GM12891 (cell line): ENCODE measurements around the gene KIAA0586.
"Not testable (repeated sequence)": the region's sequence is repeated elsewhere in the genome, so short reads cannot be mapped to it uniquely, and the experiment has no call there.

Experiments used
- DNase-seq: peaks from one replicate; pipeline ENCODE4 v3.0.0; 2011; ENCODE audit warnings: low spot score; ENCODE audit not compliant: insufficient read length
- FAIRE-seq: peaks from 2 replicates; lab custom pipeline; 2011; peaks lifted over from hg19 to GRCh38; lab: Jason Lieb, UNC
- PAX5 ChIP-seq: IDR thresholded peaks from 2 replicates; pipeline ENCODE4 v1.6.1; 2011; ENCODE audit warnings: low read length, moderate library complexity, mild to moderate bottlenecking; ENCODE audit not compliant: insufficient read depth, severe bottlenecking
- POLR2A ChIP-seq: IDR thresholded peaks from 2 replicates; pipeline ENCODE4 v1.6.1; 2011; ENCODE audit warnings: low read depth, low read length, control low read depth
- POLR2AphosphoS5 ChIP-seq: IDR thresholded peaks from 2 replicates; pipeline ENCODE4 v1.6.1; 2011; ENCODE audit warnings: low read depth, low read length, control low read depth
- POU2F2 ChIP-seq: IDR thresholded peaks from 2 replicates; pipeline ENCODE4 v1.6.1; 2011; ENCODE audit warnings: low read depth, mild to moderate bottlenecking, control low read depth, low read length, moderate library complexity
- SPI1 ChIP-seq: IDR thresholded peaks from 2 replicates; pipeline ENCODE4 v1.6.1; 2011; ENCODE audit warnings: low read depth, low read length, control low read depth
- TAF1 ChIP-seq: IDR thresholded peaks from 2 replicates; pipeline ENCODE4 v1.6.1; 2011; ENCODE audit warnings: low read depth, low read length, control low read depth

Gene KIAA0586

DNA sequence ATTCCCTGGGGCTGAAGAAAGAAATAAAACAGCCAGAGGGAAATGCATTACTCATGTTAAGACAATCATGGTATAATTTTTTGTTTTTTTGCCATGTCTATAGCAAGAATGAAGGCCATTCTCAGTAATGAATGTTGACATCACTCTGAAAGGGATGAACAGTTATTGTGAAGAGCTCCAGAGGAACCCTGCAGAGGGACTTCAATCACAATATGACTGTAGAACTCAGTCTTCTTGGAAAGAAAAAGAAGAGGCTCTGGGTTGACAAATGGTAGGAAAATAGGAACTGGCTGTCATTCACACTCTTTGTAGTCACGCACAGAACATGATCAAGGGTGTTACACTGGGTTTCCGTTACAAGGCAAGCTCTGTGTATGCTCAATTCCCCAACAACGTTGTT, 136.5 kb downstream of the KIAA0586 start:
- FAIRE-seq (no peak), DNase-seq (no peak)

DNA sequence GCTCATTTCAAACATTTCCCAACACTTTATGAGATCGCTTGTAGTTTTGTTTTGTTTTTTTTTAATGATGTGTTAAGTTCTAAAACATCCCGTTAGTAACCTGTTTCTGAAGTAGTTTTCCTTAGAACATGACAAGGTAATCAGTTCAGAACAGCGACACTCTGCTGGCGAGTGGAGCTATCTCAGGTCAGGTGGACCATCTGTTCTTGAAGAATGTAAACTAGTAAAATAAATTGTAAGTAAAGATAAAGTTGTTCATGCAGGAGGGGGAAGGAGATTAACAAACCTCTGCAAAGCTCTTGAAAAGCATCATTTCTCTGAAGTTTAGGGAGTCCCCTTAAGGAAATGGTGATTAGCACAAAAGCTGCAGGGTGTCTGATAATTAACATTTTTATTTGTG, 138.3 kb downstream of the KIAA0586 start:
- no peak for TF ChIP-seq PAX5
- FAIRE-seq: no peak
- no peak for DNase-seq

More for the DNA sequence above, 136.5 kb downstream of the KIAA0586 start:
- no peak for TF ChIP-seq TAF1
- TF ChIP-seq SPI1: no peak
- no peak for TF ChIP-seq POU2F2
- TF ChIP-seq POLR2AphosphoS5: no peak
- no peak for TF ChIP-seq PAX5
- no peak for TF ChIP-seq POLR2A

DNA sequence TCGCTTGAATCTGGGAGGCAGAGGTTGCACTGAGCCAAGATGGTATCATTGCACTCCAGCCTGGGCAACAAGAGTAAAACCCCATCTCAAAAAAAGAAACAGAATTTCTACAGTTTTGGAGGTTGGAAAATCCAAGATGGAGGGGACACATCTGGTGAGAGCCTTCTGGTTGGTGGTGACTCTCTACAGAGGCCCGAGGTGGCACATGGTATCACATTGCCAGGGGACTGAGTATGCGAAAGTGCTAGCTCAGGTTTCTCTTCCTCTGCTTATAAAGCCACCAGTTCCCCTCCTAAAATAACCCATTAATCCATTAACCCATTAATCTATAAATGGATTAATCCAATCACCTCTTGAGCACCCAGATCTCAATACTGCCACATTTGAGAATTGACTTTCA, 139.5 kb downstream of the KIAA0586 start:
- DNase-seq: no peak
- TF ChIP-seq POU2F2: no peak
- TF ChIP-seq POLR2AphosphoS5: no peak
- TF ChIP-seq POLR2A: no peak
- no peak for TF ChIP-seq PAX5
- TF ChIP-seq SPI1: no peak
- TF ChIP-seq TAF1: no peak
- no peak for FAIRE-seq

DNA sequence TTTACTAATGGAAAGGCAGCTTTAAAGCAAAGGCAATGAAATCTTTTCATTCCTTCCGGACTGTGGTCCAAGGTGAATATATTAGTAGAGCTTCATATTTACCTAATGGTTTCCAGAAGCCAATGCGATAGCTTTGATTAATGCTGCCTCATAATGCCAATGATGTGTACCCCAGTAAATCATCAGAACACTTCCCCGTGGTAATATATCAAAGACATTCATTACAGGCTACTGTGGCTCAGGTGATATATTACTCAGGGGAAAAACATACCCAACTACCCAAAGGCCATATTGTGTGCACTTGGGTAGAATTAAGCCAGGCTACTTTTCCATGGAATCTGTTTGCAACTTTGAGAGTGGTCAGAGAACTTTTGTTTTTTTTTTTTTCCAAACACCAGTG, 140.8 kb downstream of the KIAA0586 start:
- TF ChIP-seq PAX5 (no peak), POLR2A (no peak), POU2F2 (no peak), TAF1 (no peak), SPI1 (no peak), POLR2AphosphoS5 (no peak)
- DNase-seq (no peak), FAIRE-seq (no peak)

DNA sequence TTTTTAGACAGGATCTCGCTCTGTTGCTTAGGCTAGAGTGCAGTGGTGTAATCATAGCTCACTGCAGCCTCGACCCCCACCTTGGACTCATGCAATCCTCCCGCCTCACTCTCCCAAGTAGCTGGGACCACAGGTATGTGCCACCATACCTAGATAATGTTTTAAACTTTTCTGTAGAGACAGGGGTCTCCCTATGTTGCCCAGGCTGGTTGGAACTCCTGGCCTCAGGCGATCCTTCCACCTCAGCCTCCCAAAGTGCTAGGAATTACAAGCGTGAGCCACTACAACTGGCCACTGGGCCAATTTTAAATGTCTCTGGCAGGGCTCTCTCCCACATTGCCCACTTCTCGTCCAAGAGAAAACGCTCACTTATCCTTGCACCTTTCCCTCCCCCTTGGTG, 143.7 kb downstream of the KIAA0586 start:
- no peak for TF ChIP-seq PAX5
- TF ChIP-seq TAF1: no peak
- no peak for TF ChIP-seq POLR2A
- TF ChIP-seq POLR2AphosphoS5: no peak
- TF ChIP-seq SPI1: no peak
- TF ChIP-seq POU2F2: no peak
- FAIRE-seq (no peak), DNase-seq (no peak)

DNA sequence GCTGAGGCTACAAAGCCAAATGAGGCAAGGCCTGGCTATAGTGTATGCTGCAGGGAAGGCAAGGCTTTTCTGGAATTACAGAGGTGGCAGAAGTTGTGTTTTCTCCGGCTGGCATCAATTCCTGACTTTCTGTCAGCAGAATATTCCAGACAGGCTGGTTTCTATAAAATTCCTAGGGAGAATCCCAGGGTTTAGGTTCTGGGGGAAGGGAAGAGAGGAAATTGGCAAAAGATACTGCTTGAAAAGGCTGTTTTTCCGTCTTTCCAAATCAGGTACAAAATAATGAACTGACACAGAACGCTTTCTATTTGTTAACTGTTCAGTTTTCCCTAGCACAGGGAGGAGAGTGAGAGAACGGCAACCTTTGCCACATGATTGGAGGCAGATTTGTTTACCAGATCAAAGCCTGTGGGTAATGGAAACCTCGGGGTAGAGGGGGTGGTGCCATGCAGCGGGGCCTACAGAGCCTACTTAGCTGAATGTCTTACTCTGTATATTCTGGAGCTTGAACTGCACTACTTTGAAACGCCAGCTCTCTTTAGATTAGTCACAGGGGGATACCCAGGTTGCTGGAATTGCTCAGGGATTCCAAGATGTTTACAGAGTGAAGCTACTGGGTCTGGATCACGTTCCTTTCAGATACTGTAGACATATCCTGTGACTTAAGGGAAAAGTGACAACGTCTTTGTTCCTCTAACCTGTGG, 144.4 kb downstream of the KIAA0586 start:
- DNase-seq: no peak

DNA sequence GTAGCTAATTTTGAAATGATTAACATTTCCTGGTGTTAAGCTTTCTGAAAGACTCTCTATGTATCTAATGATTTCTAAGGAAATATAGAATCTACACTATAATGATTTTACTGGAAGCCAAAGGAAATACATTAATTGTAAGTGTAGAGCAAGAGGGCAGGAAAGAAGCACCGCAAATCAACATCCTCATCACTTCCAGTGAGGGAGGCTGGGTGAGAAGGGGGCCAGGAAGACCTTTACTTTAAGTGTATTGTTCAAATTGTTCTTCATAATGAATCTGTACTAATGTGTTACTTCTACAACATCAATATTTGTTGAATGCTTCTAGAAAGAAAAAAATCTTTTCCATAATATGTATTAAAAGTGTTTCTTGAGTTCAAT, 144.9 kb downstream of the KIAA0586 start:
- no peak for TF ChIP-seq PAX5
- TF ChIP-seq POLR2A: no peak
- no peak for TF ChIP-seq SPI1
- TF ChIP-seq TAF1: no peak
- TF ChIP-seq POU2F2: no peak
- TF ChIP-seq POLR2AphosphoS5: no peak
- no peak for DNase-seq
- no peak for FAIRE-seq

More for the DNA sequence above, 144.4 kb downstream of the KIAA0586 start:
- FAIRE-seq: no peak
- no peak for TF ChIP-seq PAX5

DNA sequence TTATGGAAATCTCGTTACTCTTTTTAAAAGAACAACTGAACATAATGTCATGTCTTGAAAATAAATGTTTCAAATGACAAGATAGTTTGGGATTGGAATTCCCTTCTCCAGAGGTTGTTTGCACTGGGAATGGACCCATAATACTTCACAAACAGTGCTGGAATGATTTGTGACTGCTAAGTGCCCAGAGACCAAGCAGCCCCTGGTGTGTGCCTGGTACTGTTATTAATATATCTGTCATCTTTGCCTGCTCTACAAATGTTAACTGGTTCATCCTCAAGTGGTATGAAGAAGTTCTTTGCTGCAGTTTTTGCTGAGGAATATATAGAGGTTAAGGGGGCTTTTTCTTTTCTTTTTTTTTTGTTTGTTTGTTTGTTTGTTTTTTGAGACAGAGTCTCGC, 145.3 kb downstream of the KIAA0586 start:
- DNase-seq: no peak
- no peak for TF ChIP-seq POLR2A
- no peak for TF ChIP-seq TAF1
- no peak for TF ChIP-seq PAX5
- TF ChIP-seq POU2F2: no peak
- no peak for TF ChIP-seq POLR2AphosphoS5
- no peak for TF ChIP-seq SPI1
- FAIRE-seq: no peak

DNA sequence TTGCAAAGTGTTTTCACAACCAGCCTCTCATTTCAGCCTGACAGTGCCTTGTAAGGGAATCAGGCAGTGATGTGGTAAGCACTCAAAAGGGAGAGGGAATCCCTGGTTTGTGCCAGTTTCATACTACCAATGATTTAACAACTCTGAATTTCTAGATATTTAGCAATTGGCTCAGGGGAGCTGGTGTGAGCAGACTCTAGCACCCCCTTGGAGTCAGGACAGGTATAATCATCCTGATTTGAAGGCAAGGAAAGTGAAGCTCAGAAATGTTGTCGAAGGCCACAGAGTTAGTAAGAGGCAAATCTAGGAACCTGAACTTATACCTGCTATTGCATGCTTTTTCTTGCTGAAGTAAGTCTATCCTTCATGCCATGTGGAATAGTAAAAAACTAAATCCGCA, 147.1 kb downstream of the KIAA0586 start:
- FAIRE-seq: no peak
- no peak for DNase-seq
- TF ChIP-seq TAF1 (no peak), POLR2AphosphoS5 (no peak), SPI1 (no peak), PAX5 (no peak), POU2F2 (no peak), POLR2A (no peak)

DNA sequence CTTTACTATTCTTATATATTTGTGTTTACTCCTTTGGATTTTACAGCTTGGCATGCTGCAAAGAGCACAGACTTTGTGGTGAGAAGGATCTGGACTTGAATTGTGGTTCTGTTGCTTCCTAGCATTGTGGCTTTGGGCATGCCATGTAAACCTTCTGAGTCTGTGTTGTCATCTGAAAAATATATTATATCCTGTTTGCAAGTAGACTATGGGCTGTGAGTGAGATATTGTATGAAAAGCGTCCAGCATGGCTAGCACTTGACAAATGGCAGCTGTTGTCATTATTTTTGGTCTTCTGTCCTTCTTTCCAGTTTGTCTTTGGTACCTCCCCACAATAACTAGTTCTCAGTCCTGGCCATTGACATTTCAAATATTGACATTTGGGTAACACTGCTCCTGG, 148.4 kb downstream of the KIAA0586 start:
- no peak for FAIRE-seq
- DNase-seq: no peak
- no peak for TF ChIP-seq SPI1
- TF ChIP-seq POLR2AphosphoS5: no peak
- no peak for TF ChIP-seq PAX5
- TF ChIP-seq TAF1: no peak
- no peak for TF ChIP-seq POLR2A
- TF ChIP-seq POU2F2: no peak

DNA sequence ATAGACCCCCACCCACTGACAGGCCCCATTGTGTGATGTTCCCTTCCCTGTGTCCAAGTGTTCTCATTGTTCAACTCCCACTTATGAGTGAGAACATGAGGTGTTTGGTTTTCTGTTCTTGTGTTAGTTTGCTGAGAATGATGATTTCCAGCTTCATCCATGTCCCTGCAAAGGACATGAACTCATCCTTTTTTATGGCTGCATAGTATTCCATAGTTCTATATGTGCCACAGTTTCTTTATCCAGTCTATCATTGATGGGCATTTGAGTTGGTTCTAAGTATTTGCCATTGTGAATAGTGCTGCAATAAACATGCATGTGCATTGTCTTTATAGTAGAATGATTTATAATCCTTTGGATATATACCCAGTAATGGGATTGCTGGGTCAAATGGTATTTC, 152.5 kb downstream of the KIAA0586 start:
- FAIRE-seq: not testable (repeated sequence)

DNA sequence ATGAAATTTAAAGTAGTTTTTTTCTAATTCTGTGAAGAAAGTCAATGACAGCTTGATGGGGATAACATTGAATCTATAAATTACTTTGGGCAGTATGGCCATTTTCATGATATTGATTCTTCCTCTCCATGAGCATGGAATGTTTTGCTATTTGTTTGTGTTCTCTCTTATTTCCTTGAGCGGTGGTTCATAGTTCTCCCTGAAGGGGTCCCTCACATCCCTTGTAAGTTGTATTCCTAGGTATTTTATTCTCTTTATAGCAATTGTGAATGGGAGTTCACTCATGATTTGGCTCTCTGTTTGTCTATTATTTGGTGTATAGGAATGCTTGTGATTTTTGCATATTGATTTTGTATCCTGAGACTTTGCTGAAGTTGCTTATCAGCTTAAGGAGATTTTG, 153.9 kb downstream of the KIAA0586 start:
- not testable (repeated sequence) for FAIRE-seq, DNase-seq

More for the DNA sequence above, 152.5 kb downstream of the KIAA0586 start:
- DNase-seq: not testable (repeated sequence)
